ENCODE results near the gene ZNF423.
"Not testable (repeated sequence)": the region's sequence is repeated elsewhere in the genome, so short reads cannot be mapped to it uniquely, and the experiment has no call there.

ZNF423 gene

GRCh38 chr16:49523435-49524159 lies 332.3 kb downstream of the ZNF423 start:
- in situ Hi-C loops (cut with MboI; ENCODE audit: low sequenced_read_pairs) = no loop called here

- in situ Hi-C loops (cut with MboI; ENCODE audit: low sequenced_read_pairs) = no loop called here
Measured at GRCh38 chr16:49521734-49522325, 334.1 kb downstream of the ZNF423 start.

GRCh38 chr16:49520492-49521038 lies 335.3 kb downstream of the ZNF423 start:
- in situ Hi-C loops (cut with MboI; ENCODE audit: low sequenced_read_pairs) = no loop called here

- in situ Hi-C loops (cut with MboI; ENCODE audit: low sequenced_read_pairs) = no loop called here
Measured at GRCh38 chr16:49519741-49520140, 336.2 kb downstream of the ZNF423 start.

- in situ Hi-C loops (cut with MboI; ENCODE audit: low sequenced_read_pairs) = no loop called here
Measured at GRCh38 chr16:49519008-49519656, 336.8 kb downstream of the ZNF423 start.

- in situ Hi-C loops (cut with MboI; ENCODE audit: low sequenced_read_pairs) = no loop called here
Measured at GRCh38 chr16:49516382-49517036, 339.4 kb downstream of the ZNF423 start.

- in situ Hi-C loops (cut with MboI; ENCODE audit: low sequenced_read_pairs) = no loop called here
Measured at GRCh38 chr16:49515861-49516260, 340.1 kb downstream of the ZNF423 start.

GRCh38 chr16:49515016-49515565 lies 340.8 kb downstream of the ZNF423 start:
- in situ Hi-C loops (cut with MboI; ENCODE audit: low sequenced_read_pairs) = no loop called here

- in situ Hi-C loops (cut with MboI; ENCODE audit: low sequenced_read_pairs) = no loop called here
Measured at GRCh38 chr16:49514073-49514980, 341.6 kb downstream of the ZNF423 start.

GRCh38 chr16:49513040-49513439 lies 342.9 kb downstream of the ZNF423 start:
- in situ Hi-C loops (cut with MboI; ENCODE audit: low sequenced_read_pairs) = no loop called here

- in situ Hi-C loops (cut with MboI; ENCODE audit: low sequenced_read_pairs) = no loop called here
Measured at GRCh38 chr16:49510654-49511305, 345.1 kb downstream of the ZNF423 start.

GRCh38 chr16:49510141-49510540 lies 345.8 kb downstream of the ZNF423 start:
- in situ Hi-C loops (cut with MboI; ENCODE audit: low sequenced_read_pairs) = no loop called here

GRCh38 chr16:49506058-49507013 lies 349.6 kb downstream of the ZNF423 start:
- in situ Hi-C loops (cut with MboI; ENCODE audit: low sequenced_read_pairs) = not testable (repeated sequence)

- in situ Hi-C loops (cut with MboI; ENCODE audit: low sequenced_read_pairs) = no loop called here
Measured at GRCh38 chr16:49505556-49505955, 350.4 kb downstream of the ZNF423 start.

GRCh38 chr16:49504626-49505025 lies 351.3 kb downstream of the ZNF423 start:
- in situ Hi-C loops (cut with MboI; ENCODE audit: low sequenced_read_pairs) = no loop called here

- in situ Hi-C loops (cut with MboI; ENCODE audit: low sequenced_read_pairs) = no loop called here
Measured at GRCh38 chr16:49504023-49504364, 351.9 kb downstream of the ZNF423 start.

GRCh38 chr16:49503256-49504022 lies 352.5 kb downstream of the ZNF423 start:
- in situ Hi-C loops (cut with MboI; ENCODE audit: low sequenced_read_pairs) = no loop called here
